Spleen (tissue), 11 donors: ENCODE results near the gene JSRP1. TPM values are rescaled to one million over a fixed set of nuclear protein-coding genes. Genes with fewer than 3 reads are reported as not detected.
A peak's percentile ranks its signal among the peaks of the same experiment; 100 is the strongest.

Experiments
- DNase-seq: peaks from one replicate; pipeline ENCODE4 v3.0.0-alpha.2; 2020
- H3K27ac ChIP-seq, 8 donors: fragments of 200-600 bp; sonication (generic) in 7 of 8; 1 replicate in 4 of 8; 2 replicates in 4 of 8; pipeline versions ENCODE4 v1.5.0 to v1.8.0; 2016 to 2021; ENCODE audit warnings: inconsistent platforms in 4 of 8, mild to moderate bottlenecking in 4 of 8, moderate library complexity in 1 of 8
- H3K27me3 ChIP-seq, 7 donors: fragments of 200-600 bp; sonication (generic) in 6 of 7; replicated peaks in 1 of 7; 1 replicate in 4 of 7; 2 replicates in 3 of 7; pipeline versions ENCODE4 v1.5.0 to v1.8.0; 2016 to 2021; ENCODE audit warnings: inconsistent platforms in 3 of 7, mild to moderate bottlenecking in 1 of 7
- H3K36me3 ChIP-seq, 6 donors: fragments of 200-600 bp; sonication (generic) in 5 of 6; 1 replicate in 4 of 6; 2 replicates in 2 of 6; pipeline versions ENCODE4 v1.5.0 to v1.8.0; 2016 to 2021; ENCODE audit warnings: inconsistent platforms in 2 of 6
- H3K4me1 ChIP-seq, 6 donors: fragments of 200-600 bp; sonication (generic) in 5 of 6; 1 replicate in 3 of 6; 2 replicates in 3 of 6; pipeline versions ENCODE4 v1.5.0 to v1.8.0; 2016 to 2021; ENCODE audit warnings: inconsistent platforms in 3 of 6
- H3K4me3 ChIP-seq, 8 donors: fragments of 200-600 bp; sonication (generic) in 7 of 8; 1 replicate in 4 of 8; 2 replicates in 4 of 8; pipeline versions ENCODE4 v1.5.0 to v1.8.0; 2016 to 2021; ENCODE audit warnings: inconsistent platforms in 4 of 8, mild to moderate bottlenecking in 4 of 8, moderate library complexity in 2 of 8
- H3K9me3 ChIP-seq, 8 donors: fragments of 200-600 bp; sonication (generic) in 7 of 8; 1 replicate in 4 of 8; 2 replicates in 4 of 8; pipeline versions ENCODE4 v1.5.0 to v1.8.0; 2016 to 2021; ENCODE audit warnings: inconsistent platforms in 4 of 8
- CTCF ChIP-seq, 11 experiments: fragments of 200-600 bp in 7 of 11; fragments of 450-650 bp in 4 of 11; sonication (generic) in 4 of 11; IDR thresholded peaks in 8 of 11; conservative IDR thresholded peaks in 3 of 11; 1 replicate in 7 of 11; 2 replicates in 4 of 11; pipeline versions ENCODE4 v1.4.0 to v1.8.0; 2016 to 2021; ENCODE audit warnings: antibody characterized with exemption in 11 of 11, inconsistent platforms in 4 of 11, mild to moderate bottlenecking in 1 of 11
- POLR2A ChIP-seq, 3 donors: fragments of 450-650 bp; IDR thresholded peaks; one replicate each; pipeline ENCODE4 v1.5.1; 2017; ENCODE audit warnings: antibody characterized with exemption in 3 of 3, mild to moderate bottlenecking in 1 of 3
- POLR2AphosphoS5 ChIP-seq, 3 donors: sonication (generic); formaldehyde crosslinking; IDR thresholded peaks; one replicate each; pipeline ENCODE4 v1.5.1; 2017; ENCODE audit warnings: antibody characterized with exemption in 3 of 3
- WGBS, 5 donors: extraction: QIAGEN DNeasy Blood & Tissue Kit in 3 of 5; methylation state at CpG; one replicate each; pipeline versions ENCODE4 v1.1.5 to v1.1.7; 2013 to 2018; 5-methylcytosine and 5-hydroxymethylcytosine counted together
- intact Hi-C: fragments of 100-400 bp; cut with DNase I; formaldehyde crosslinking; loops from one replicate; pipeline ENCODE4 v1.15.0; 2023; ENCODE audit warnings: low total_unique reads
- polyA plus RNA-seq, 3 donors: library from polyadenylated mRNA; stranded (reverse); fragments of 200-250 nt; gene quantifications; one replicate each; pipeline ENCODE4 v1.2.1, GENCODE V29; 2013
- total RNA-seq, 7 donors: library from RNA; depleted of rRNA in 3 of 7; stranded (reverse); fragments of >200 nt in 3 of 7; fragmentation: NEBNext Ultra II Directional in 4 of 7; extraction: Animal tissue kit (Norgen Biotek cat#: 25700) in 4 of 7; gene quantifications; one replicate each; pipeline versions ENCODE4 v1.1.0 to v1.2.1, GENCODE V29; 2016 to 2021
- donor health status: healthy with polysubstance abuse.
- donor health status: DM: no; HTN: no; CAD: no; lungs with moderate emphysema.
- donor health status: DM: no; HTN: no; CAD: no.
- donor health status: Bipolar disorder and iron deficiency.
- donor health status: healthy.
- donor health status: DM: no; HTN: no; CAD: no.
- donor health status: DM: yes; HTN: yes; CAD: no.

Gene JSRP1
- total and polyA plus RNA-seq, 10 donors: 1.2 to 4.8 (median 3.1) TPM

- DNase-seq: no peak
- no peak overlapping the region for H3K27ac ChIP-seq
- peaks cover 12 to 78% (median 57%) of the 10 kb centered on the region in 6 donors for H3K36me3 ChIP-seq
- TF ChIP-seq POLR2AphosphoS5 (IDR thresholded peaks at IDR 0.05): peak in 1 of 3 donors; percentile 58
- no peak for TF ChIP-seq POLR2A (IDR thresholded peaks at IDR 0.05)
- no peaks in the 10 kb centered on the region for H3K9me3 ChIP-seq
- peaks cover 7 to 28% (median 27%) of the 10 kb centered on the region in 7 donors for H3K27me3 ChIP-seq
- 69 to 95% (median 86%) methylated on average over 13 to 26 of the region's 26 CpGs for WGBS, 5 donors
- intact Hi-C loops: no loop called here
- peaks cover 16 to 70% (median 43%) of the 10 kb centered on the region in 6 donors for H3K4me1 ChIP-seq
- no peak overlapping the region for H3K4me3 ChIP-seq
Observed at GRCh38 chr19:2246801-2247361, 9.3 kb downstream of the JSRP1 start.

DNA sequence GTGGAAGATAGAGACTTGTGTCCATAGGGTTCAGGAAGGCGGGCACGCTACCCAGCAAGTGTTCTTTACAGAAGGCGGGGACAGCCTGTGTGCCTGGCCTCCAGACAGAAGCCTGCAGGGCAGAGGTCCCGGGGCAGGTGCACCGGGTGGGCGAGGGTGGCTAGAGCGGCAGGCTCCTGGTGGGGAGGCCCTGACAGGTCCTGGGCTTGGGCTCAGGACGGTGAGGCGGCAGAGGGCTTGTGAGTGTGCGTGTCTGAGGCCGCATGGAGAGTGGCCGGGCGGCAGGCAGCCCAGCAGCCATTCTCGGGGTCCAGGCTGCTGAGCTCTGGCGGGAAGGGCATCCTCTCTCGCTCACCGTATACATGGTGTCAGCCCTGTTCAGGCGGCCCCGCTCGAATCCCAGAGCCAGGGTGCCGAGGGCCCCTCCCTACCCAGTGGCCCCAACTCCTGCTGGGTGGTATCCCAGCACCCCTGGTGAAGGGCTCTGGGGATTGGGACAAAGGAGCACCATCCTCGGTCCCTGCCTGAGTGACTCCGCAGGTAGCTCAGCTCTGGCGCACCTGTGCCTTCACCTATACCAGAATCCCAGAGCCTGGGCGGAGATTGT, 10.1 kb downstream of the JSRP1 start:
- DNase-seq: no peak
- Histone ChIP-seq H3K27me3 (peaks cover 4 to 20% (median 19%) of the 10 kb centered on the region in 7 donors), H3K4me1 (peaks cover 19 to 70% (median 45%) of the 10 kb centered on the region in 6 donors), H3K36me3 (peaks cover 12 to 85% (median 57%) of the 10 kb centered on the region in 6 donors), H3K27ac (no peak overlapping the region), H3K4me3 (no peak overlapping the region), H3K9me3 (no peaks in the 10 kb centered on the region)
- intact Hi-C loops: no loop called here
- TF ChIP-seq CTCF (IDR thresholded peaks at IDR 0.05 in 8 of 11, conservative IDR thresholded peaks at IDR 0.05 in 3 of 11) (no peak), POLR2A (IDR thresholded peaks at IDR 0.05) (no peak), POLR2AphosphoS5 (IDR thresholded peaks at IDR 0.05) (no peak)
- 88 to 95% (median 92%) methylated on average over 11 to 25 of the region's 25 CpGs for WGBS, 5 donors

DNA sequence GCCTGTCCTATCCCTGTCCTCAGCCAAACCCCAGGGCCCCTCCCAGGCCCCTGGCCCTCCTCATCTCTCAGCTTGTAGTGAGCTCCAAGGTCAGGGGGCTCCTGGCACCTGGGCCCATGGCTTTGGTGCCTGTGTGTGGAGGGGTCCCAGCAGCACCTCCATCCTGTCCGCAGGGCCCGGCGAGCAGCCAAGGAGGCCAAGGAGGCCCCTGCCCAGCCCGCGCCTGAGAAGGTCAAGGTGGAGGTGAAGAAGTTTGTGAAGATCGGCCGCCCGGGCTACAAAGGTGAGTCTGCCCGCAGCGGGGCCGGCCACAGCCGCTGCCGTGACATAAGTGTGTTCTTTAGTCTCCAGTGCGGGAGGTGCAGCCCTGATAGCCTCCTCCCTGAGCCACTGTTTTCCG, 10.9 kb downstream of the JSRP1 start:
- TF ChIP-seq POLR2A (IDR thresholded peaks at IDR 0.05) (no peak), POLR2AphosphoS5 (IDR thresholded peaks at IDR 0.05) (peak in 1 of 3 donors; percentile 7)
- Histone ChIP-seq H3K9me3 (no peaks in the 10 kb centered on the region), H3K27me3 (peaks cover 0 to 12% (median 10%) of the 10 kb centered on the region in 7 donors), H3K27ac (no peak overlapping the region), H3K4me3 (no peak overlapping the region), H3K4me1 (peaks cover 27 to 70% (median 45%) of the 10 kb centered on the region in 6 donors), H3K36me3 (peaks cover 12 to 89% (median 57%) of the 10 kb centered on the region in 6 donors)
- DNase-seq: no peak
- 95 to 99% (median 97%) methylated on average over 9 to 15 of the region's 15 CpGs for WGBS, 5 donors
- intact Hi-C loops: no loop called here

DNA sequence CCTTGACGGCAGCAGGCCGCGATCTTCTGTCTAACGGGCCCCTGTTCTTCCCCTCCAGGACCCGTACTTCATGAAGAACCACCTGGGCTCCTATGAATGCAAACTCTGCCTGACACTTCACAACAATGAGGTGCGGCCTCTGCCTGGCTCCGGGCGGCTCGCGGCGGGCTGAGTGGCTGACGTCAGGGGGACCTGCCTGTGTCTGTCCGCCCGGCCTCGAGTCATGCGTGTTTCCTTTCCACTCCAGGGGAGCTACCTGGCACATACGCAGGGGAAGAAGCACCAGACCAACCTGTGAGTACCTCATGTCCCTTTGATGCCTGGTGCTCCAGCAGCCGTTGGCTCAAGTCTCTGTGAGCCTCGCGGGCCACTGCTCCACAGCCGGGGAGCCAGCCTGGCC, 11.7 kb downstream of the JSRP1 start:
- WGBS, 5 donors: 89 to 94% (median 93%) methylated on average over 11 to 21 of the region's 21 CpGs
- Histone ChIP-seq H3K27me3 (peaks cover 0 to 4% (median 3%) of the 10 kb centered on the region in 7 donors), H3K9me3 (no peaks in the 10 kb centered on the region), H3K4me1 (peaks cover 35 to 70% (median 45%) of the 10 kb centered on the region in 6 donors), H3K27ac (no peak overlapping the region), H3K36me3 (peaks cover 12 to 87% (median 57%) of the 10 kb centered on the region in 6 donors), H3K4me3 (no peak overlapping the region)
- no peak for DNase-seq
- TF ChIP-seq POLR2AphosphoS5 (IDR thresholded peaks at IDR 0.05) (no peak), CTCF (IDR thresholded peaks at IDR 0.05 in 8 of 11, conservative IDR thresholded peaks at IDR 0.05 in 3 of 11) (no peak), POLR2A (IDR thresholded peaks at IDR 0.05) (no peak)
- intact Hi-C loops: no loop called here

DNA sequence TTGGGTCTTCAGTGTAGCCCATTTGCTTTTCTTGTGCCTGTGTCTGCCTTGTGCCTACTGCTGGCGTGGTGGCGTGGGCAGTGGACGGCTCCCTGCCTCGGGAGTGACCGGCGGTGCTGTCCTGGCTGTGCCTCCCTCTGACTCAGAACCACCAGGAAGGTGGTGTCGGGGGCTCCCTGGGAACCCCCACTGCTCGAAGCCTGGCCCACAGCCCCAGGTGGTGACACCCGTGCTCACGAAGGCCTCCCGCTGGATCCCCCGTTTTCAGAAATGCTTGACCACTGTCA, 12.1 kb downstream of the JSRP1 start:
- peaks cover 39 to 70% (median 48%) of the 10 kb centered on the region in 6 donors for H3K4me1 ChIP-seq
- H3K27ac ChIP-seq: no peak overlapping the region
- H3K36me3 ChIP-seq: peaks cover 12 to 83% (median 57%) of the 10 kb centered on the region in 6 donors
- no peak overlapping the region for H3K4me3 ChIP-seq
- TF ChIP-seq POLR2AphosphoS5 (IDR thresholded peaks at IDR 0.05) (no peak), CTCF (IDR thresholded peaks at IDR 0.05 in 8 of 11, conservative IDR thresholded peaks at IDR 0.05 in 3 of 11) (no peak), POLR2A (IDR thresholded peaks at IDR 0.05) (no peak)
- no peaks in the 10 kb centered on the region for H3K9me3 ChIP-seq
- DNase-seq: no peak
- intact Hi-C loops: no loop called here
- H3K27me3 ChIP-seq: no peaks in the 10 kb centered on the region
- 86 to 97% (median 94%) methylated on average over 6 to 12 of the region's 12 CpGs for WGBS, 5 donors
